ENCODE measurements around the gene ARHGAP26.

The ARHGAP26 gene

DNA sequence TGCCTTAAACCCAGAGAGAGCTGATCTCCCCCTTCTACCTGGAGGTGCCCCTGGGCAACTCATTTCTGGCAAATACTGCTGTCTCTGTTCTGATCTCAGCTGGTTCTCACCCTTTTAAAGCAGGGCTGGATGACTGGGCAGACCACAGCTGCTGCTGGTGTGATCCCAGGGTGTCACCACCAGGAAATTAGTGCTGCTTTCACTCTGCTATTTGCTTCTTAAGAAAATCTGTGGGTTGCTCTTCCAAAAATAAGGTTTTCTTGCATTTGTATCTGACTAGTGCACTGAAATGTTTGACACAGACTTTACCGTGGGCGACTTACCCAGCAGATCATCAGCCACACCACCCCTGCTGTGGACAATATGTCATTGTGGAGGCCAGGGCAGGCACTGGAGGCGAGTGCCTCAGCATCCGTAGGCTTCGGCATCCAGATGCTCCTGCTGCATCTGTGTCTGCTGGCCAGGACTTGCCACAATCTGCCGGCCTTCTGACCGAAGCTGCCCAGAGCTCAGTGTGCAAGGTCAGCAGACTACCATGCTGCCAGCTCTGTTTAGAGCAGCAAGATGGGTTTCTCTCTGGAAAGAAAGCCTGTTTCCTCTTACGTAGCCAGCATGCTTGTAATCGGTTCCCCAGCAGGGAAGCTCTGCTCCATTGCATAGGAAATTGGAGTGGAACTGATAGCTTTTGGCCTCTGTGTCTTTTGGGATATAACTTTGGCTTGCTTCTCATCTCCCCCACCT, 13.6 kb downstream of the ARHGAP26 start:
- peak in 1 of 2 donors; percentile 32 for DNase-seq (ENCODE audit: low read depth in 2 of 2, low spot score in 1 of 2)

DNA sequence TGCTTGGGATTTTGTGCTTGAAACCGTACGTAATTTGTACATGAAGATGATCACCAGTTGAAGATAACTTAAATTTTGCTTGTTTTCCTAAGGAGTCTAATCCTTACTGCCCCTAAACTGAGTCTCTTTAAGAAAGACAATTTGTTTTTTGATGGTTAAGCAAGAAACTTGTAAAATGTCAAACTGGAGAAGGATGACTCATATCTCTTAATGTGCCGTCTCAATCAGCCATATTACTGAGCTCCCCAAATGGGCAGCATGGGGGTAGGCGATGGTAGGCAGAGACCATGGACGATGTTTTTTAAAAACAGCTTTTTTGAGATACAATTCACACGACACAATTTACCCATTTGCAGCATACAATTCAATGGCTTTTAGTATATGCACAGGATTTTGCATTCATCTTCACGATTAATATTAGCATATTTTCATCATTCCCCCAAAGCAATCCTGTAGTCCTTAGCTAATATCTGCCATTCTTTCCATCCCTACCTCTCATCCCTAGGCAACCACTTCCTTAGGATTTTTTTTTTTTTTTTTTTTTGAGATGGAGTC, 14.3 kb downstream of the ARHGAP26 start:
- no peak for DNase-seq (ENCODE audit: low read depth in 2 of 2, low spot score in 1 of 2)

DNA sequence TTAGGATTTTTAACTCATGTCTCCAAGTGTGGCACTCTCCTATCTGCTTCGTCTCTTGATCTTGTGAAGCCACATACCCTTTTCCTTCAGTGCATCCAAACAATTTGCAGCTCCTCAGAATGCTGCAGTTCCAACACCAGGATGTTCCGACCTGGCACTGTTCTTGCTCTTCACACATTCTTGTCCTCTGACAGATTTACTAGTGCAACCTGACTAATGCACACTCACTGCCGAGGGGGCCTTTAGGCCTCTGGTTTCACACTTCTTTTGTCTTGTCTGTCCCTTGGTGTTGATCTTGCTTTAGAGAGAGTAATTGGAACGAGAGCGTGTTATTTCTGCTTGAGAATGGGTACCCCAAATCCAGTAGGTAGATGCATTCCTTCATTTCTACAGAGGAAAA, 15.0 kb downstream of the ARHGAP26 start:
- no peak for DNase-seq (ENCODE audit: low read depth in 2 of 2, low spot score in 1 of 2)

DNA sequence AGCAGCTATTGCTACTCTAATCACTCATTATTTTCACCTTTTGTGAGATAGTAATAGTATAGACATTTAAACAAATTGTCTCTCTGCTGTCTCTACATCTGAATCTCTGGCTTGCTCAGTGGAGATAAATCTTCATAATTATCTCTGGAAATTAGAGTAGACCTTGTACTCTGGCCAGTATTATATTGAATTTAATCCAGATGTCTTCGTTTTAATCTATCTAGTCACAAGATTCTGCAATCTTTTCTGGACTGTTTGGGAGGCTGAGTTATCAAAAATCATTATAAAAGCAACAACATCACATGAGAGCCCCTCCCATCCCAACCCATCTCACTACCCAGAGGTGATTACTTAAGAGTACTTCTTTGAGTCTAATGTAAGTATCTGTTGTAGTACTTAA, 19.0 kb downstream of the ARHGAP26 start:
- DNase-seq (ENCODE audit: low read depth in 2 of 2, low spot score in 1 of 2) = no peak

DNA sequence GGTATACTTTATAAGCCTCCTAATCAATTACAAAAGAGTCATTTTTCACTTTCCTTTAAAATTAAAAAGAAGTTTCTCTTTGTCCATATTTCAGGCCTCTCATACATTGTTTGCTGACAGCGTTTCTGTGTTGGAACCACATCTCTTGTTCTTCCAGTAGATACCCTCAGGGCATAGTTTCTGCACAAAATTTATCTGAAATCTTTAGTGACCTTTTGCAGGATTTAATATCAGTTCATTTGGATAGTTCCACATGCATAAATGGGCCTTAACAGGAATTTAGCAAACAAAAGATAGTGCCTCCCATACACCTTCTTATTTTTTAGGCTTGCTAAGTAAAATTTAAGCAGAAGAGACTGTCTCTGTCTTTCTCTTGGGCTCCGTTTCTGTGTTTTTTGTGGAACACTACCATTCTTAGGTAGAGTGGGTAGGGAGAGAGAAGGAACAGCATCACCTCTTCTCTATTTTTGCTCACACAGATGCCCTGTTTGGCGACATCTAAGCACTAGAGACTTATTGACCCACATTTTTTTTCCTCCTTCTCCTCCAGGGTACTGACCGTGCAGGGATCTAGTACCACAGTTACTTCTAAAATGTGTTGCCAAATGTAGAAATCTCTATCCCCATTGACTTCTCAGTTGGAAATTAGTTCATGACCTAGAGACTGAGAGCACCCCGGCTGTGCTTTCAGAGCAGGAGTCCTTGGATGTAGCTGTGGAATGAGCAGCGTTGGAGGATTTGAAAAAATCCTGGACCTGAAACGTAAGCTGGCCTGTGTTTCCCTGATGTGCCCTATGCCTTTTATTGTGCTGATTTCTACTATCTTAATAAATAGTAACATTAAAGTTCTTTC, 22.1 kb downstream of the ARHGAP26 start:
- DNase-seq (ENCODE audit: low read depth in 2 of 2, low spot score in 1 of 2) = no peak

DNA sequence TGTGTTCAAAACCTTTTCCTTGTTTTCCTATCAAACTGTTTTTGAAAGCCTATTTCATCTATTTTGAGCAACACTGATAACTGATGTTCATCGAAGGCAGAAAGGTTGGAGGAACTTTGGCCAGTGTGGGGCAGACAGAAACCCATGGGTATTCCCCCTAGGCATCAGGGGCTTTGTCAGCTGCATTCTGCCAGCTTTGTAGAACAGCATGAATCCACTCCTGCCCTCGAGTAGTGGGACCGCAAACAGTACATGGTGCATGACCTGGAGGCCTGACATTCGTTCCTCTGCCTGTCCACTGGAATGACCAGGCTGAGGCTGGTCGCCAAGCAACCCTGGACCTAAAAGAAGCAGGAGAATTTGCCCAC, 22.7 kb downstream of the ARHGAP26 start:
- DNase-seq (ENCODE audit: low read depth in 2 of 2, low spot score in 1 of 2) = no peak

DNA sequence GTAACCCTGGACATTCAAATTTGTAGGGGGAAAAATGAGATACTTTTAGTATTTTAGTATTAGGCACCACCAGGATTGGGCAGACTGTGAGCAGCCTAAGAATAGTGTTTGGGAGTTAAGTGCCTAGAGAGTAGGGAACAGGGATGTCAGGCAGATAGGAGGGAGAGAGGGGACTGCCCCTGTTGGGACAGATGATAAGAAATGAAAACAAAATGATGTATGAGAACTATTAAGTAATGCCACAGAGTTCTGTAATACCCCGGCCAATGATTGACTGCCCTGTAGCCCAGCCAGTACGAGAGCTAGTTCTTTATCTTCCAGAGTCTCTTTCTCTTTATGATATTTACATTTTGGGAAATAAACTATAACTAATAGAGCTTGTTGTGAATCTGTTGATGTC, 24.4 kb downstream of the ARHGAP26 start:
- DNase-seq (ENCODE audit: low read depth in 2 of 2, low spot score in 1 of 2) = no peak

DNA sequence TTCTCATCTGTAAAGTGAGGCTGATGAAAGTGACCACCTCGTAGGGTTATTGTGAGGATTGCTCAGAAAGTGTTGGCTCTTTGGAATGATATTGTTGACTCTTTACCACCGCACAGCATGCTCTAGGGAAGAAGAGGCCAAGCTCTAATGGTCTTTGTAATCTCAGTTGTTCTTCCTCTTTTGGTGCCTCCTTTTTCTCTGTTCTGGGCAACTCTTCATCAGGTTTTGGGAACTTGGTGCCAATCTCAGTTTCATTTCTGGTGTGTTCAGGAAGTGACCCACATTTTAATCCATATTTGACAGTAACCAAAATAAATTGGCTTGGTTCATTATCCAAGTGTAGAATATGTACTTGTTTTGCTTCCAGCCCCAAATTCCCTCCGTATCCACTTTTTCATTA, 25.1 kb downstream of the ARHGAP26 start:
- DNase-seq (ENCODE audit: low read depth in 2 of 2, low spot score in 1 of 2) = no peak

DNA sequence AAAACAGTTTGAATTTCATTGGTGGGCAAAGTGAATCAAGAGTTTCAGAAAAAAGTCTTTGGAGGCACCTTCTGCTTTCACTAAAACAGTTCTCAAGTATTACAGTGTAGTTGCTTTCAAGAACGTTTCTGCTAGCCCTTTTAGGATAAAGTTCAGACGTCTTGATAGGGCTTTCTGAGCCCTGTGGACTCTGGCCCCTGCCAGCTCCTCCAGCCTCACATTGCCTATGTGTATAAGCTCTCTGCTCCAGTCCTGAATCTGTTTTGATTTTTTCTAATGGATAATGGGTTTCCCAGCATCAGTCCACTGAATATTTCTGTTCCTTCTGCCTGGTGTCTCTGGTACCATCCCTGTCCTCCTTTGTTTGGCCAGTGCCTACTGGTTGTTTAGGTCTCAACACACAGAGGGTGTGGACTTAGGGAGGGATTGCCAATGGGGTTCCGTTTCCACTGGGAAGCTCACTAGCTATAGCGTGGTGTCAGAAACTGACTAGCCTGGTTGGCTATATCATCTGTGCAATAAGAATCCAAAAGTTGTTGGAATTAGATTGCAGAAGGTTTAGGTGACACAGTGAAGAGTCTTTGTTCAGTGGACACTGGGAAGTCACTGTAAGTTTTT, 26.4 kb downstream of the ARHGAP26 start:
- no peak for DNase-seq (ENCODE audit: low read depth in 2 of 2, low spot score in 1 of 2)

DNA sequence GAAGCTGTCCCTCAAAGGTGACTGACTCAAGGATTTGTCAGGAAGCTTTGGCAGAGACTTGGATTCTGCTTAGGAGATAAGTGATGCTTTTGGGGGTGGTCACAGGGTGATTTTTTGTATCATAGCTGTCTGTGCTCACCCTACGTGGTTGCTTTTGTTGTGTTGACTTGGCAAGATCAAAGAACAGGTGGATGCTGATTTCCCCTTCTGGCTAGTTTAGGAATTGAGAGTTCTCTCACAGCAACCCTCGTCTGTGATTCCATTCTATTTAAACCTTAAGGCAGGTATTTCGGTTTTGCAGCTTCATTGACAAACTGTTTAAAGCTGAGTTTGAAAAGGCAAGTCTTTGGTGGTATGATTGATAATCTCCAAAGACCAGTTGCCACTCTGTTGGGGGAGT, 27.2 kb downstream of the ARHGAP26 start:
- DNase-seq (ENCODE audit: low read depth in 2 of 2, low spot score in 1 of 2) = no peak

DNA sequence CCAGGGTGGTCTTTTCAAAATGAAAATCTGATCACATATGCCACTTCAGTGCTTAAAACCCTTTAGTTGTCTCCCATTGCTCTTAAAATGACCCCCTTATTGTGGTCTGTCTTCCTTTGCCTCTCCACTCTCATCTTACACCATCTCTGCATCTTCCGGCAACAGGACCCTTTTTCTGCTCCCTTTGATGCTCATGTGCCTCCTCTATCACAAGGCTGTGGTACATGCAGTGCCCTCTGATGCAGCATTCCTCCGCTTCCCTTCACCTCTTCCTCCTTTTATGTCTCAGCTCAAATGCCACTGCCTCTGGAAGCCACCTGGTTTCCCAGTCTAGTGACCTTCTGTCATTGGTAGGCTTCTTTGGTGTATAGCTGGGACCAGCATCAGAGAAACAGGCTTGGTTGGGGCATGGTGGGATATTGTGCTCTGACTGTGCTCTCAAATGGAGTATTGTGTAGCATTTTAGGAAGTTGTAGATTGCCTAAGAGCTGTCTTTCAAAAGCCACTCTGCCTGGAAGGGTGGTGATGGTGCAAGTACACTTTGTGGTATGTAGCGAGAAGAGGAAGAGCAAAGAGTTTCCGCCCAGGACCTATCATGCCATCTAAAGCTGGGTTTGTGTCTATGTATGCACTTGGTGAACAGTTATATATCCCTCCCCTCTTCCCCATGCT, 28.1 kb downstream of the ARHGAP26 start:
- DNase-seq (ENCODE audit: low read depth in 2 of 2, low spot score in 1 of 2) = no peak

DNA sequence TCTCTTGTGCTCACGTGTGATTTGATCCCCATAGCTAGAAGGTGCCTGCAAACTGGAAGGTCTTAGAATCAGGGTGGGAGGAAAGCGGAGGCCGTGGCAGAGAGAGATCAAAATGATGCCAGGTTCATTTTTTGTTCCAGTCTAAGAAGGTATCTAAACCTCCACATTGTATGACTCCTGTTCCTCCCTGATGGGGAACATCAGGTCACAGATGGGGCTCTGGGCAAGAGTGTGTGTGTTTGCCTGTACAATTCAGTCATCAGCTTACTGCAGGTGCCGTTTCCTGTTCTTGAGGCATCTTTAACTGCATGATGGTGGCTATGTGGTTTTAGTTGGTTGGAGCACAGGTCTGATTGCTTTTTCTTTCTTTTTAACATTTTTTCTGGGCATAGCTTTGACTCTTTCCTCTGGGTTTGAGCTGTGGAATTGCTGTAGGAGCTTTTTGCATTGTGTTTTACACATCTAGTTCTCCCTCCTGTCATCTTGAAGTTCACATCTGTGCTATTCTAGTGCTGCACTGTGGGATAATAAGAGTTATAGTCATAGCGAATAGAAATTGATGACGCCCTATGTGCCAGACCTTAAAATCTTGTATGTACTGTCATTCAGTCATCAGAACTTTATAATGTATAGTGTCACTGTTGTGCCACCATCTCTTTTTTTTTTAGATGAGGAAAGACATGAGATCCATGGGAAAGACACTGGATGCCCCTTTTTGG, 30.8 kb downstream of the ARHGAP26 start:
- no peak for DNase-seq (ENCODE audit: low read depth in 2 of 2, low spot score in 1 of 2)

DNA sequence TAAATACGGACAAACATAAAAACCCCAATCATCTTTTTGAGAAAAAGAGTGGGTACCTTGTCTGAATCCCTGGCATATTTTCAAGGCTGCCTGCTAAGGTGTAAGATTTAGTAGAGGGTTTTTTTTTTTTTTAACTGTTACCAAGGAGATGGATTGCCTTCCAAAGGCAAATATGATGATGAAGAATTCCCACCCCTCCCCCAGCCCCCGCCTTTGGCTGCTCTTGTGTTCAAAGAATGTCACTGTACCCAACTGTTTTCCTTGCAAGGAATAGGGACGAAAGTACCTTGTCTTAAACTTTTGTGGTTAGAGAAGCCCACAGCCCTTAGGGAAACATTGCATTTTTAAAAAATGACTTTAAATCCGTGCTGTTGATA, 31.3 kb downstream of the ARHGAP26 start:
- DNase-seq (ENCODE audit: low read depth in 2 of 2, low spot score in 1 of 2) = no peak

DNA sequence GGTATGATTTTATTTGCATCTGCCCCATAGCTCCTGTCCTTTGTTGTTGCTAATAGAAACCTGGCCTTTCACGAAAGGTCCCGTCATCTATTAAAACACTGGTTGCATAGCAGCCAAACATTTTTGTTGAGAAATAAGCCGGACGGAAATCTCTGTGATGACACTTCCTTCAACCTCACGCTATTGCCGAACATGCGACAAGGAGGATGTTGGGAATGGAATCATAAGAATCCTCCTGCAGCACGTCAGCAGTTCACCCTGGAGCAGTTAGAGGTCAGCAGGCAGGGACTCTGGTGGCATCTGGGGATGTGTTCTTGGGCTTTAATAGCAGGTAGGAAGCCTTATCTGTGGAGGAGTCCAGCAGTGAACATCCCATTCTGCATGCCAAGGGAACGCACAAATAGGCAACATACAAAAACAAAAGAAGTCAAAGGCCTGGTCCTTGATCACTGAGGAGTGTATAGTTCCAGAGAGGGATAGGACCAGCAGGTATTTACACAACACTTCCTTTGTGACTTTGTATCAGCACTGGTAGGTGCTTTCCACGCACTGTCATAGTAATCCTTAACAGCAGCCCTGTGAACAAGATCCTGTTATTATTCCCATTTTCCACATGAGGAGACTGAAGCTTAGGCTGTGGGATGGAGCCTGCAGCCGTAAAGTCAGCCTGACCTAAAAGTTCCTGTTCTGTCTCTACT, 33.4 kb downstream of the ARHGAP26 start:
- no peak for DNase-seq (ENCODE audit: low read depth in 2 of 2, low spot score in 1 of 2)

DNA sequence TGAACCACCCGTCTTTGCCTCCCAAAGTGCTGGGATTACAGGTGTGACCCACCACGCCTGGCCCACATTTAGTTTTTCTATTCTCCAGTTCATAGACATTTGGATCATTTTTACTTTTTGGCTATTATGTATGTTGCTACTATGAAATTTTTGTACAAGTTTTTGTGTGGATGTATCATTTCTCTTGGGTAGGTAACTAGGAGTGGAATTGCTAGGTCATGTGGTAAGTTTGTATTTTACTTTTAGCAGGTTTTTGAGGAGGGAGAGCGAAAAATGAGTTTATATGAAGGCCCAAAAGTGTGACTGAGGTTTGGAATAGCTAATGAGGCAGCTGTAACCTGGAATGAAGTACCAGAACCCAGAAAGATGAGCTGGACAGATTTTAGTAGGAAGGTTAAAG, 35.2 kb downstream of the ARHGAP26 start:
- DNase-seq (ENCODE audit: low read depth in 2 of 2, low spot score in 1 of 2) = no peak

DNA sequence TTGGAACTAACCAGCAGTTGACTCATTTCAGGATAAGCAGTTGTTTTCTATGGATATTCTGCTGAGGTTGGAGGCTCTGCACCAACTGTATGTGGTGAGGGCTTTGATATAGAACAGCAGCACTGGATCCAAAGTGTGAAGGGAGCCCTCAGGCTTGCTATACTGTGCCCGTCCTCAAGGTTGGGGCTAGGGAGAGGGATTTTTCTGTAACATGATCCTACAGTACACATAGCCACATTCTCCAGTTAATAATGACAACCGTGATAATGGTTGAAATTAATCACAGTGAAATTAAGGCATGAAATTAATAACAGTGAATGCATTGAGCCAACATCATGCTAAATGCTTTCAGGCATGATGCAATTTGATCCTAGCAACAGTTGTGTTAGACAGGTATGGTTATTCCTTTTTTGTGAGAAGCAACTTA, 36.7 kb downstream of the ARHGAP26 start:
- no peak for DNase-seq (ENCODE audit: low read depth in 2 of 2, low spot score in 1 of 2)

DNA sequence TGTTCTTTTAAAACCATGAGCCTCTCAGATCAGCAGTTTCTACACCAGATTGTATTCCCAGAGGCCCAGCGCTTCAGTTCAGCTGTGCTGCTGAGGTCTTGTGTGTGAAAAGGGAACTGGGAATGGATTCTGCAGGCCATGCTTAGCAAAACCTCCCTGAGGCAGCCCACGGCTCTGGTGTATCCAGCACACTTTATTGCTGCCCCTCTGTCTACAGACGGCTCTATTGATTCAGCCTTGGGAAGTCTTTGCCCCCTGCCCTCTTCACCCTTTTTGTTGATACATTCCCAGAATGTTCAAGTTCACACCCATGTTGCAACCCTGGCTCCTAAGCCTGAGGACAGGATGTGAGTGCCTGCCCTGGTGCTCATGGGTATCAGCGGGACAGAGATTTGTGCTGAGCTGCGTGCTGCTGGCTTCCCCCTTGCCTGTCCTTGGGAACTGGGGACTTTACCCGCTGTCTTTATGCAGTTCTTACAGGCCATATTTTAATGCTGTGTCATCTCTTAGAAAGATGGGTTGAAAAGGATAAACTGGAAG, 37.3 kb downstream of the ARHGAP26 start:
- DNase-seq (ENCODE audit: low read depth in 2 of 2, low spot score in 1 of 2) = no peak

DNA sequence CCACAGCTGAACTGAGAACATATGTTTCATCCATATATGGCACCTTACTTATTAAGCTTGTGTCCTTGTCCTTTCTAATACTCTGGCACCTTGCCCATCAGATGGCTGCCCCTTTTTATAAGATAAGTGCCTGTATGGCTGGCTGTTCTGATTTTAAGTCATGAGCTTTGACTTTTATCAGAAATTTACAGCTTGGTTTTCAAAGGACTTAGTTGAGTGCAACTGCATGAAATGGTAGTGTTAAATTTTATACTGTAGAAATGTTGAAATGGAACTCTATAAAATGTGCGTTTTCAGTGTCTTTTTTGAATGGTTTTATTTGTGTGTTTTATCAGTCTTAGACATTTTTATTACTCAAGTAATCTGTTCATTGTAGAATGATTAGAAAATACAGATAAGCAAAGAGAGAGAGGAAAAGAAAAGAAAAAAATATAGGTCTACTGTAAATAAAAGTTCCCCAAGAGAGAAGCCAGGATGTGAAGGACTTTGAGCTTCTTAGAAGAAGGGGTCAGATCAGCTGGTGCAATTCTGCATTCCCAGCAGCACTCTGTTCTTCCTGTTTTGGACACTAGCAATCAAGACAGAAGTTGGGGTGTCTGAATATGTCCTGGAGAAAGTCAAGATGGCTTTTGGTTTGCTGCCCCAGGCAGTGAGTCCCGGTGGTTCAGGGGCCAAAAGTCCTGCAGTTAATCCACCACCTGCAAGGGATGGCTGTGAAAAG, 38.9 kb downstream of the ARHGAP26 start:
- DNase-seq (ENCODE audit: low read depth in 2 of 2, low spot score in 1 of 2) = no peak

DNA sequence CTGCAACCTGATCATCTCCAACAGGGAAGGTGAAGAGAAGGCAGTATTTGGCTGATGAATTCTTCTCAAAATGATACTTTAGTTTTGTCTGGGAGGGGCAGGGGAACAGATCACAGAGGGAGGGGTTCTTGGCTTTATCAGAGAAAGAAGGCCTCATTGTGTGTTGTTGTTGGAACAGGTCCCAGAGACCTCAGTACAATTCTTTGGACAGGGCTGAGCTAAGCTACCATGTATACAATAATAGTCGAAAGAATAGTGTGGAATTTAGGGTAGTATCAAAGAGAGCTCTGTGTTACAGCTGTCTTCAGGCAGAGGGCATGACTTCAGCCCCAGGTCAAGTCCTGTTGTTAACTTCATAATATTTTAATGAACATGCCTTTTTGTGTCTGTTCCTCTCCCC, 39.9 kb downstream of the ARHGAP26 start:
- no peak for DNase-seq (ENCODE audit: low read depth in 2 of 2, low spot score in 1 of 2)
